HepG2 (cell line): ENCODE results near the gene CGNL1.

Experiments
- CTCF ChIP-seq: sonication (generic); formaldehyde crosslinking; IDR thresholded peaks from 2 replicates; pipeline ENCODE4 v1.5.0; 2020; ENCODE audit warnings: mild to moderate bottlenecking, missing genetic modification reagents, moderate library complexity
- FOXJ3 ChIP-seq: sonication (generic); formaldehyde crosslinking; IDR thresholded peaks from 2 replicates; pipeline ENCODE4 v1.4.0; 2020; ENCODE audit warnings: missing genetic modification reagents, mild to moderate bottlenecking, borderline replicate concordance
- HIVEP1 ChIP-seq: sonication (generic); formaldehyde crosslinking; IDR thresholded peaks from 2 replicates; pipeline ENCODE4 v1.4.0; 2020; ENCODE audit warnings: mild to moderate bottlenecking, missing genetic modification reagents
- KLF11 ChIP-seq: IDR thresholded peaks from 2 replicates; pipeline ENCODE4 v1.6.1; 2016; ENCODE audit warnings: missing compliant biosample characterization
- NFRKB ChIP-seq: fragments of 450-650 bp; IDR thresholded peaks from 2 replicates; pipeline ENCODE4 v1.6.1; 2017
- POLR2AphosphoS5 ChIP-seq: IDR thresholded peaks from 2 replicates; pipeline ENCODE4 v1.6.1; 2012; ENCODE audit warnings: low read depth, low read length
- REL ChIP-seq: sonication (generic); formaldehyde crosslinking; conservative IDR thresholded peaks from 2 replicates; pipeline ENCODE4 v1.8.0; 2022; ENCODE audit warnings: mild to moderate bottlenecking, missing genetic modification reagents, moderate library complexity
- ZMAT3 ChIP-seq: sonication (generic); formaldehyde crosslinking; conservative IDR thresholded peaks from 2 replicates; pipeline ENCODE4 v1.7.0; 2021; ENCODE audit warnings: missing genetic modification reagents
- TF ChIP-seq, protein P1 (sequence below): sonication (generic); formaldehyde crosslinking; IDR thresholded peaks from 2 replicates; pipeline ENCODE4 v1.5.1; 2020; ENCODE audit warnings: missing genetic modification reagents, mild to moderate bottlenecking, borderline replicate concordance

DNA sequence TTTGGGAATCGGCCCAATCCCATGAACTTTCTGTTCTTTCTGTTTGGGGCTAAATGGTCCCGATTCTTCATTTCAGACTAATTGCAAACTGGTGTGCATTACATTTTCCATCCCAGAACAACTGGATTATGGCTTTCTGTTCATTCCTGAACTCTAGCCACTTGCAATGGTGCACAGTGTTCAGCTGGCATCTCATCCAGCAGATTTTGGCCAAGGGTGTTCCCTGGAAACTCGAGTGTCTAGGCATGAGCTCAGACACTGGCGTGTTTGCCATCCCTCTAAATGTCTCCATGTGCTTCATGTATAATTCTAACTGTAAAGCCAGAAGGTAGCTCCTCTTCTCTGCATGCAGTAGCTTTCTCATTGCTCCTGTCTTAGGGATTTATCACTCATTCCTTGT lies 118.3 kb downstream of the CGNL1 start:
- TF ChIP-seq CTCF (no peak), KLF11 (CRISPR knock-in tag) (no peak), HIVEP1 (CRISPR knock-in tag) (no peak), ZMAT3 (CRISPR knock-in tag) (no peak), NFRKB (no peak), FOXJ3 (CRISPR knock-in tag) (no peak), REL (no peak), POLR2AphosphoS5 (no peak)
- TF ChIP-seq, protein P1, sequence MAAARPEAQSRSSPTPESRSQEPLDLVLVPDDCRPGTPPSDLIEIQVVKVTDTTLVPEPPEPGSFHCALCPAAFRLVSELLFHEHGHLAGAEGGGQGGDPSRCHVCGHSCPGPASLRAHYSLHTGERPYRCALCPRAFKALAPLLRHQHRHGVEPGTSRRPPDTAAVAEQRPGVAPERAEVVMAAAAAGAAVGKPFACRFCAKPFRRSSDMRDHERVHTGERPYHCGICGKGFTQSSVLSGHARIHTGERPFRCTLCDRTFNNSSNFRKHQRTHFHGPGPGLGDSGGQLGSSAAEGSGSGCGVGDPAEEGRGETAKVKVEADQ, result no peak
